GM19463 (cell line): ENCODE data around the gene VMP1.

ENCODE experiments used
- ATAC-seq: cut with Tn5 transposase; IDR thresholded peaks from one replicate; pipeline ENCODE4 v1.9.1; 2021; ENCODE audit warnings: mild to moderate bottlenecking, moderate library complexity; ENCODE audit not compliant: unreplicated experiment

The VMP1 gene

DNA sequence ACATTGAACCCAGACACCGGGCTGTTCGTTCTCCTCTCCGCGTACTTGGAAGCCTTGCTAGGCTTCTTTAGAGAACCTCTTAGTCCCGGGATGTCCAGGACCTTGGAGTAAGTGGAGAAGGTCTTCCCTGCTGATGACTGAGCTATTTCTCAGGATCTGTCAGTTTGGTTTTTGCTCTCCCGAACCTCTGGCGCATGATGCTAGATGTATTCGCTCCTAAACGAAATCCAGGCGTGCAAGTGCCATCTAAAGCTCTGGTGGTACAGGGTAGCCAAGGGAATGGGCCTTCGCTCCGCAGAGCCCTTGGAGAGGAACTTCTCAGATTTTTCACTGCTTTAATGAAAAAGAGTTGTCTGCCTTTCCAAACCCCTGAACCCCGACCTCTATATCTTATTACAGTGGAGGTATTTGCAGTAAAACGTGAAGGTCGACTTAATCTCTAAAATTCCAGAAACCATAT, 547 bp downstream of the VMP1 start:
- no peak for ATAC-seq

DNA sequence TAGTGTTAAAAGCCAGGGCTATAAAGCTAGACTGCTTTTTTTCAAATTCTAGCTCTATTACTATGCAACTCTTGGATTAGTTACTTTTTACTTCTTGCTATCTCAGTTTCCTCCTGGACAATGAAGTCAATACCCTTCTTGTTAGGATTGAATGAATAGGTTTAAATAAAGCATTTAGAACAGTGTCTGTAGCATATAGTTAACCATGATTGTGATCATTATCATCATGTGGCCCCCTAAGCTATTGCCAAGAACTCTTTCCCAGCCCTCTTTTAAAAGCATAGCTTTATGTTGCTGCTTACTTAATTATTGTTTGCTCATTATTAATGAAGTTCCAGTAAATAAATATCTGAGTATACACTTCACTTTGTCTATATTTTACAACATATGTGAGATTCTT, 4.5 kb downstream of the VMP1 start:
- ATAC-seq, result no peak

DNA sequence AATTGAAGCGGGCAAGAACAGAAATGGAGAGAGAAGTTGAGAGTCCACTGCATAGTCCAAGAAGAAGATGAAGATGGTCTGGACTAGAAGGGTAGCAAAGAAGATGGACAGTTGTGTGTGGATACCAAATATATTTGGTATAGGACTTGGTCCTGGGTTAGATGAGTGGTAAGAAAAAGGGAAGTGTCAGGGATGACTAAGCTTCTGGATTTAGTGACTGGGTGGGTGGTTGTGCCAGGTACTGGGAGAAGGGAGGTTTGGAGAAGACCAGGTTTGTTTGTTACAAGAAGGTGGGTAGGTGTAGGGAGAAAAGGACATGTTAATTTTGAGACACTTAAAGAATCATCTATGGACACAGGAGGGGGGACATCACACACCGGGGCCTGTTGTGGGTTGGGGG, 5.4 kb downstream of the VMP1 start:
- ATAC-seq, result no peak

DNA sequence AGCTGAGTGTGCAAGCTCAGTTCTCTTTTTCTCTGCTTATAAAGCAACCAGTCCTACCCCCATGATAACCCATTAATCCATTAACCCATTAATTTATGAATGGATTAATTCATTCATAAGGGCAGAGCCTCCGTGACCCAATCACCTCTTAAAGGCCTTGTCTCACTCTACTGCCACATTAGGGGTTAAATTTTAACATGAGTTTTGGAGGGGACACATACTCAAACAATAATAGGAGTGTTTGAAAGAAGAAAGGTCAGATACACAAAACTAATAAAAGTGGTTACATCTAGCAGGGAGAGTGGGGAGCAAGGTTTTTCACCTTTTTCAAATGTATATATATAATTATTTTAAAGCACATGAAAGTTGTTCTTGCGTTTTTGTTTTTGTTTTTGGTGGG, 6.8 kb downstream of the VMP1 start:
- no peak for ATAC-seq

GRCh38 chr17:59716427-59716826, 9.0 kb downstream of the VMP1 start:
- no peak for ATAC-seq

DNA sequence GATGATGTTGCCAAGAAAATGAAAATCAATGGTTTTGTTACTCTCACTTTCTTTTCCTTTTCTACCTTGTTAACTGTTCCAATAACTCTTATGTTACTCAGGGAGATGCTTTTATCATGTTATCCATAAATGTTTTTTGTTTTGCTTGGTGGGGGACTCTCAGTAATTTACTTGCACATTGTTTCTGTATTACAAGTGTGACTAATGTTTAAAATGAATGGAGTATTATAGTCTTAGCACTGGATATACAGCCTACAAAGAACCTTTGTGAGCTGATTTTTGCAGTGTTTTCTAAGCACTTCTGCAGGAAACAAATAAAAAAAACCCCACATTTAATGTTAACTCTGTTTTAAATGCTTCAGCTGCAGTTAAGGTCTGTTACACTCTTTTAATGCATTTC, 12.1 kb downstream of the VMP1 start:
- no peak for ATAC-seq

DNA sequence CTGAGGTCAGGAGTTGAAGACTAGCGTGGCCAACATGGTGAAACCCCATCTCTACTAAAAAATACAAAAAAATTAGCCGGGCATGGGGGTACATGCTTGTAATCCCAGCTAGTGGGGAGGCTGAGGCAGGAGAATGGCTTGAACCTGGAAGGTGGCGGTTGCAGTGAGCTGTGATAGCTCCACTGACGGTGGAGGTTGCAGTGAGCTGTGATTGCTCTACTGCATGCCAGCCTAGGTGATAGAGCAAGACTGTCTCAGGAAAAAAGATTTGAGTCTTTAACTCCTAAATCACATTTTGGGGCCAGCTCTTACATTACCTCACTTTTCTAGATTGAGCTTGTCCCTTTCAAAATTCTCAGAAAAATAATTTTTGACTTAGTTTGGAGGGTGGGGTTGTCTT, 15.2 kb downstream of the VMP1 start:
- no peak for ATAC-seq

- no peak for ATAC-seq
Observed at GRCh38 chr17:59723041-59723440, 15.6 kb downstream of the VMP1 start.

DNA sequence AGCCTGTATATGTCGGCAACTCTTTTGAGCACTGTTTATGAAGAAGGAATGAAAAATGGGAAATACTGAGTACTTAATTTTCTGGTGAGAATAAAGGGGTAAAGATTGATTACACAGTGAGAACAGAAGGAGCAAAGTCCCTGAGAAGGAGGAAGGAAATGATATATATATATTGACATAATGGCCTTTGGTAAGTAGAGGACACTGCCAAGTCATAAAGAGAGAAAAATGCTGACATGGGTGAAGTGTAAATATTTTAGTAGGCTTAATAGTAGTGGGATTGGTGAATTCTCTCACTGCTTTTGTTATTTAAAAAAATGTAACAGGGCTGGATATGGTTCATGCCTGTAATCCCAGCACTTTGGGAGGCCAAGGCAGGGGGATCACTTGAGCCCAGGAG, 16.2 kb downstream of the VMP1 start:
- ATAC-seq, result no peak

- ATAC-seq, result no peak
Observed at GRCh38 chr17:59725691-59726090, 18.2 kb downstream of the VMP1 start.

DNA sequence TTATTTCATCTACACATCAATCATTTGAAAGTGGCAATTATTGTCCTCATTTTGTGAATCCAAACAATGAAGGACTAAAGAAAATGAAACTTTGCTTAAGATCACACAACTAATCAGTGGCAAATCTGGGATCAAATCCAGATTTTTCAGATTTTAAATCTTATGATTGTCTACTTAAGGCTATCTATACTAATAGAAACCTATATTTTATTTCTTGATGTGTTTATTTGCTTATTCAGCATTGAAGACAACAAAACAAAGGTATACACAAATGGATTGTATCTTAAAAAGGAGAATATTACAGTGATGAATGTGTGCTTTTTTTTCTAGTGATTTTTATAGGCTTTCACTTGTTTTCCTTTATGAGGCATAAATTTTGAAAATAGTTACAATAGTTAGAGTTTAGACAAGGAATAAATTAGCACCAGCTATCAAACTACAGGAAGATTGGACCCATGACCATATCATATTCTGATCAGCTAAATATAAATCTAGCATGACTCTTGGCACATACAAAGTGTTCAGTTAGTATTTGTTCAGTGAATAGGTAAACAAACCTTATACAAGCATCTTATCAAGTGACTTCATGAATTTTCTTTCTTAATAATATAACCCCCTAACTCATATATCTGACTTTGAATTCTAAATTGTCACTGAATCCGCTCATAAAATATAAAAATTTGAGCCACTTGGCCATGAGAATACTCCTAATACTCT, 20.5 kb downstream of the VMP1 start:
- no peak for ATAC-seq

- ATAC-seq, result no peak
Observed at GRCh38 chr17:59730268-59730834, 22.9 kb downstream of the VMP1 start.

DNA sequence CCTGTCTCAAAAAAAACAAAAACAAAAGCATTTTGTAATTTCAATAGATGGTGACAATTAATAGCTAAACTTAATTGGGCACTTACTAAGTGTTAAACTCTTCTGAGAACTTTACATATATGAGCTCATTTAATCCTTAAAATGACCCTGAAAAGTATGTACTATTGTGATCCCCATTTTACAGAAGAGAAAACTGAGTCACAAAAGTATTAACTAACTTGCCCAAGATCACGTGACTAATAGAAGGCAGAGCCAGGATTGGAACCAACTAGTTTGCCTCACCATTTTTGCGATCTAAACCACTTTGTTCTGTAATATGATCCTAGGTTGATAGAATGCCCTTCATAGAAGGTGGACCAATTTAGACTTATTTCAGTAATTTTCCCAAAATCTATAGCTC, 26.2 kb downstream of the VMP1 start:
- ATAC-seq, result no peak

GRCh38 chr17:59734226-59734625, 26.8 kb downstream of the VMP1 start:
- ATAC-seq, result no peak

GRCh38 chr17:59737324-59737723, 29.9 kb downstream of the VMP1 start:
- ATAC-seq, result no peak

- no peak for ATAC-seq
Observed at GRCh38 chr17:59743842-59744241, 36.4 kb downstream of the VMP1 start.

DNA sequence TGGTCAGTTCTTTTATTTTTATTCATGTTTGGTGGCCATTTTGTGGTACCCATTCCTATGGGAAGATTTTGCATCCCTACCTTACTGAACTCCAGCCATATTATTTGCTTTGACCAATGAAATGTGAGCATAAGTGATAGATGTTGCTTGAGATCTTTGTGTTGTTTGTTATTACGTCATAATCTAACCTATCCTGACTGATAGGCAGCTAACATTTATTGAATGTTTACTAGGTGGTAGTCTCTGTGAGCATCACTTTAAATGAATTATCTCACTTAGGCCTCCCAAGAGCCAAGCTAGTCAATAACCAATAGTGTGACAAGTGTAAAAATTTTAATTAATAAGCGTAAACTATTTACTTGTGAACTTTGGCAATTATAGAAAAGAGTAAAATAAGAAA, 37.6 kb downstream of the VMP1 start:
- no peak for ATAC-seq

GRCh38 chr17:59746849-59747445, 39.5 kb downstream of the VMP1 start:
- ATAC-seq, result no peak

GRCh38 chr17:59748591-59748990, 41.1 kb downstream of the VMP1 start:
- ATAC-seq, result no peak

DNA sequence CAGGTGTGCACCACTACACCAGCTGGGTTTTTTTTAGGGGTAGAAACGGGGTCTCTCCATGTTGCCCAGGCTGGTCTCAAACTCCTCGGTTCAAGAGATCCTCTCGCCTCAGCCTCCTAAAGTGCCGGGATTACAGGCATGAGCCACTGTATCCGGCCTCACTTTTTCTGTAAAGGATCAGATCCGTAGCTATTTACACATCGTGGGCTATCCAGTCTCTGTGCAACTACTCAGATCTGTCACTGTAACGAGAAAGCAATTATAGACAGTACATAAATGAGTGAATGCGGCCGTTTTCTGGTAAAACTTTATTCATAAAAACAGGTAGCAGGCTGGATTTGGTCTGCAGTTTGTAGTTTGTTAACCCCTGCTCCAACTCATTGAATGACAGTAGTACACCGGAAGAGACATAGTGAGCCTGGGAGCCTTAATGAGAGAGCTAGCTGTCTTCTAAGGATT, 44.5 kb downstream of the VMP1 start:
- no peak for ATAC-seq

DNA sequence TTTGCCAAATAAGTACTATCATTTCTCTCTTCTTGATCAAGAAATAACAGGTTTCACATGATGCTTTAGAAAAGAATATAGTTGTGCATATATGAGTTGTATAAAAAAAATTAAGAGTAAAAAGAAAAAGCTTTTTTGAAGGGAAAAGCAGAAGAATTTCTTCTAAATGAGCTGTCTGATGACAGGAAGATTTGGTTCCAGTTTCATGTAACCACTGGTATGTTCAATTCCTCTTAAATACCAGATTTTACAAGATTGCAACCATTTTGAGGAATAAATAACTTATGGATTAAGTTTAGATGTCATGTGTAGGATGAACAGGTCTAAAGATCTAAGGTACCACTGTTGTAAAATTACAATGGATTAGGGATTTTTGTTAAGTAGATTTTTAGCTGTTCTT, 45.0 kb downstream of the VMP1 start:
- no peak for ATAC-seq

GRCh38 chr17:59752922-59753321, 45.5 kb downstream of the VMP1 start:
- no peak for ATAC-seq
